CD4-positive, CD25-positive, alpha-beta regulatory T cell (primary cell): ENCODE data around the gene POFUT2. TPM values are rescaled to one million over a fixed set of nuclear protein-coding genes. Genes with fewer than 3 reads are reported as not detected.
"Not testable (repeated sequence)": the region's sequence is repeated elsewhere in the genome, so short reads cannot be mapped to it uniquely, and the experiment has no call there.

Experiments
- ATAC-seq, 2 donors: fragments of 150-1000 bp; cut with Tn5 transposase; one replicate each; pipeline ENCODE4 v1.10.0; 2021; ENCODE audit warnings: low read depth in 2 of 2, moderate number of reproducible peaks in 2 of 2, moderate library complexity in 1 of 2
- DNase-seq, 3 donors: peaks; one replicate each; pipeline versions ENCODE4 v3.0.0 to v3.0.0-alpha.2; 2012 to 2022; ENCODE audit warnings: mixed read lengths in 1 of 3
- H3K27ac ChIP-seq: one replicate; pipeline ENCODE4 v1.7.0; 2013; ENCODE audit warnings: mild to moderate bottlenecking, low read length; ENCODE audit not compliant: insufficient read depth, poor library complexity, severe bottlenecking
- H3K27me3 ChIP-seq: one replicate; pipeline ENCODE4 v1.7.0; 2013; ENCODE audit warnings: low read length; ENCODE audit not compliant: control insufficient read depth, insufficient read depth
- H3K36me3 ChIP-seq: one replicate; pipeline ENCODE4 v1.7.0; 2013; ENCODE audit warnings: mild to moderate bottlenecking, low read length, moderate library complexity; ENCODE audit not compliant: control insufficient read depth, insufficient read depth
- H3K4me1 ChIP-seq: 2 replicates; pipeline ENCODE4 v1.7.0; 2013; ENCODE audit warnings: mild to moderate bottlenecking, low read length; ENCODE audit not compliant: insufficient read depth, control insufficient read depth, poor library complexity, severe bottlenecking
- H3K4me3 ChIP-seq: one replicate; pipeline ENCODE4 v1.7.0; 2013; ENCODE audit warnings: low read depth, mild to moderate bottlenecking, low read length, moderate library complexity
- H3K9me3 ChIP-seq, 2 experiments: 1 replicate in 1 of 2; 2 replicates in 1 of 2; pipeline ENCODE4 v1.7.0; 2013; ENCODE audit warnings: low read length in 2 of 2, mild to moderate bottlenecking in 1 of 2, moderate library complexity in 1 of 2; ENCODE audit not compliant: control insufficient read depth in 2 of 2
- H3K27ac Mint-ChIP-seq, 3 donors: one replicate each; pipeline ENCODE4 v1.8.0; 2020 to 2022; ENCODE audit warnings: mild to moderate bottlenecking in 3 of 3, mixed read lengths in 3 of 3, moderate library complexity in 2 of 3
- H3K27me3 Mint-ChIP-seq: one replicate; pipeline ENCODE4 v1.8.0; 2022; ENCODE audit warnings: mild to moderate bottlenecking, mixed read lengths
- H3K36me3 Mint-ChIP-seq: one replicate; pipeline ENCODE4 v1.8.0; 2020; ENCODE audit warnings: mixed read lengths
- H3K4me1 Mint-ChIP-seq, 4 donors: one replicate each; pipeline ENCODE4 v1.8.0; 2020 to 2022; ENCODE audit warnings: mixed read lengths in 4 of 4, mild to moderate bottlenecking in 1 of 4
- H3K4me3 Mint-ChIP-seq, 4 donors: one replicate each; pipeline ENCODE4 v1.8.0; 2020 to 2022; ENCODE audit warnings: mild to moderate bottlenecking in 4 of 4, mixed read lengths in 4 of 4, moderate library complexity in 3 of 4
- H3K9me3 Mint-ChIP-seq, 7 donors: one replicate each; pipeline ENCODE4 v1.8.0; 2020 to 2022; ENCODE audit warnings: mixed read lengths in 7 of 7, mild to moderate bottlenecking in 3 of 7, moderate library complexity in 2 of 7
- polyA plus RNA-seq, 4 donors: library from polyadenylated mRNA; unstranded; fragments of 300-500 nt; fragmentation: Illumina TruSeq; gene quantifications; one replicate each; pipeline ENCODE4 v1.2.3, GENCODE V29; 2021
- total RNA-seq: library from RNA; stranded (reverse); gene quantifications from one replicate; pipeline ENCODE4 v1.2.3, GENCODE V29; 2022

The POFUT2 gene
- total and polyA plus RNA-seq, 5 donors from 2014 or later: 2.6 to 55.6 (median 3.3) TPM

DNA sequence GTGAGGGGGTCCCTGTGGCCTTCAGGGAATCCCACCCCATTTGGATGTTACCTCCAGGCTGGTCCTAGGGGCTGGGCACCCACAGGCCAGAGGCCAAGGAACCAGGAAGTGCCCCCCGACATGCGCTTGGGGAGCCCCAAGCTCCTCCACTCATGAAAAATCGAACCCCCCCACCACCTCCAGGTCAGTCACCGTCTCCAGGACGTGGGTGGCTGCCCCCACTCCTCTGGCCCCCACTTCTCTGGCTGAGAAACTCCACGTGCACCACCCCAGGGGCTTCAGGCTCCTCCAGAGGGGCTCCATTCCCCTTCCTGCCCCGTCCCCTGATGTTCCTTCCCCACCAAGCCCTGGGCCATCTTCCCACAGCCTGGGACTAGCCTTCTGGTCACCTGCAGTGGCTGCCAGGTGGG, 30.5 kb upstream of the POFUT2 start:
- peaks cover 14% of the 10 kb centered on the region for H3K4me1 ChIP-seq
- no peak overlapping the region for H3K27ac Mint-ChIP-seq
- H3K9me3 Mint-ChIP-seq: no peaks in the 10 kb centered on the region
- H3K36me3 Mint-ChIP-seq: no peaks in the 10 kb centered on the region
- H3K4me3 ChIP-seq: no peak overlapping the region
- ATAC-seq (no peak), DNase-seq (no peak)
- H3K27ac ChIP-seq: no peak overlapping the region
- no peaks in the 10 kb centered on the region for H3K36me3 ChIP-seq
- H3K4me1 Mint-ChIP-seq: peaks cover 0 to 10% (median 5%) of the 10 kb centered on the region in 4 donors
- H3K27me3 Mint-ChIP-seq: peaks cover 7% of the 10 kb centered on the region
- no peak overlapping the region for H3K4me3 Mint-ChIP-seq
- no peaks in the 10 kb centered on the region for H3K27me3 ChIP-seq
- H3K9me3 ChIP-seq: no peaks in the 10 kb centered on the region

DNA sequence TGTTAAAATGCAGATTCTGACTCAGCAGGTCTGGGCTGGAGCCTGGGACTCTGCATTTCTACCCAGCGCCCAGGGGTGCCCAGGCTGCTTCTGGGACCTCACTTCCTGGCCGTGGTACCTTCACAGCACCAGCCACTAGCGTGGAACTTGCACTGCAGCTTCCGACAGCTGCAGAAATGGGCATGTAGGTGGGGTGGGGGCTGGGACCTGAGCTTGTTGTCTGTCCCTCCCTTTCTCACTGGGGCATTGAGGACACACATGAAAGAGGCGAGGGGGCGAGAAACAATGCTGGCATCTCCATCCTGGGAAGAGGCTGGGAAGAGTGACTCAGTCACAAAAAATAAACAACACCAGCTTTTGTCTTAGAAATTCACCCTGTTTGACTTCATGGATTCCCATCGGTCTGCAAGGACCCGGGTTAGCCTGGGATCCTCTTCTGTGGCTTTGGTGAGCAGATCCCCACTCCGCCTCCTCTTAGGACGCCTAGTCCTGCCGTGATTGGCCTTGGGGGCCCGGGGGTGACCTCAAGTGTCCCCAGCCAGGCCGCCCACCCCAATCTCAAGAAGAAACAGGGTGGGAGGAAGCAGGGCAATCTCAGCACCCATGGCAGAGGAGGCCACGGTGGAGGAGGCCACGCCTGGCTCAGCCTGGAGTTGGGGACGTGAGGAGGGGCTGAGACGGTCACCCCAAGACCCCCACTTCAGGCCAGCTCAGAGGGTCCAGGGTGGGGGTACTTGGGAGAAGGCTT, 29.9 kb upstream of the POFUT2 start:
- H3K27ac ChIP-seq: no peak overlapping the region
- H3K27me3 ChIP-seq: no peaks in the 10 kb centered on the region
- peak overlapping the region in 1 of 3 donors; percentile 32 for H3K27ac Mint-ChIP-seq
- peaks cover 0 to 10% (median 5%) of the 10 kb centered on the region in 4 donors for H3K4me1 Mint-ChIP-seq
- no peaks in the 10 kb centered on the region for H3K9me3 Mint-ChIP-seq
- H3K9me3 ChIP-seq: no peaks in the 10 kb centered on the region
- no peak overlapping the region for H3K4me3 Mint-ChIP-seq
- ATAC-seq (no peak), DNase-seq (no peak)
- peaks cover 9% of the 10 kb centered on the region for H3K4me1 ChIP-seq
- no peaks in the 10 kb centered on the region for H3K36me3 ChIP-seq
- H3K4me3 ChIP-seq: no peak overlapping the region
- peaks cover 7% of the 10 kb centered on the region for H3K27me3 Mint-ChIP-seq
- H3K36me3 Mint-ChIP-seq: no peaks in the 10 kb centered on the region

DNA sequence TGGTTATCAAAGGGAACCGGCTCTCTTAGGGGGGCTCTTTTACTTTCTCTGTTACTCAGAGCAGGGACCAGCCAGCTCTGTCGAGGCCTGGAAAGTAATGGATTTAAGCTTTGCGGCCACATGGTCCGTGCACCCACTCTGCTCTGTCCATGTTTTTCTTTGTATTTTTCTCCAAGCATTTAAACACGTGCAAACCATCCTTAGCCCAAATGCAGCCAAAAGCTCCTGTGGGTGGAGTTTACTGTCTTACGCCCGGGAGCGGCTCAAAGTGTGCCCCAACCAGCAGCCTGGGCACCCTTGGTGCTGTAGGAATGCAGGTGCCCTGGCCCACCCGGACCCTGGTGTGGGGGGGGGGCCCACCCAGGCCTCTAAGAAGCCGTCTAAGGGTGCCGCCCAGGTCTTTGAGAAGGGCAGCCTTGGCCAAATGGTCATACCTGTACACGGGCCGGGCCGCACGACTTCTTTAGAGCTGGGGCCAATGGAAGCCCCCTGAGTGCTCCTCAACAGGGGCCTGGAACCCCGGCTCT, 29.2 kb upstream of the POFUT2 start:
- no peak overlapping the region for H3K4me3 Mint-ChIP-seq
- Histone ChIP-seq H3K9me3 (no peaks in the 10 kb centered on the region), H3K27me3 (no peaks in the 10 kb centered on the region), H3K4me1 (peaks cover 4% of the 10 kb centered on the region), H3K4me3 (no peak overlapping the region), H3K36me3 (no peaks in the 10 kb centered on the region), H3K27ac (no peak overlapping the region)
- peaks cover 0 to 4% (median 0%) of the 10 kb centered on the region in 7 donors for H3K9me3 Mint-ChIP-seq
- ATAC-seq (no peak), DNase-seq (no peak)
- peaks cover 7% of the 10 kb centered on the region for H3K27me3 Mint-ChIP-seq
- H3K4me1 Mint-ChIP-seq: peaks cover 0 to 3% (median 0%) of the 10 kb centered on the region in 4 donors
- H3K36me3 Mint-ChIP-seq: no peaks in the 10 kb centered on the region
- H3K27ac Mint-ChIP-seq: no peak overlapping the region

DNA sequence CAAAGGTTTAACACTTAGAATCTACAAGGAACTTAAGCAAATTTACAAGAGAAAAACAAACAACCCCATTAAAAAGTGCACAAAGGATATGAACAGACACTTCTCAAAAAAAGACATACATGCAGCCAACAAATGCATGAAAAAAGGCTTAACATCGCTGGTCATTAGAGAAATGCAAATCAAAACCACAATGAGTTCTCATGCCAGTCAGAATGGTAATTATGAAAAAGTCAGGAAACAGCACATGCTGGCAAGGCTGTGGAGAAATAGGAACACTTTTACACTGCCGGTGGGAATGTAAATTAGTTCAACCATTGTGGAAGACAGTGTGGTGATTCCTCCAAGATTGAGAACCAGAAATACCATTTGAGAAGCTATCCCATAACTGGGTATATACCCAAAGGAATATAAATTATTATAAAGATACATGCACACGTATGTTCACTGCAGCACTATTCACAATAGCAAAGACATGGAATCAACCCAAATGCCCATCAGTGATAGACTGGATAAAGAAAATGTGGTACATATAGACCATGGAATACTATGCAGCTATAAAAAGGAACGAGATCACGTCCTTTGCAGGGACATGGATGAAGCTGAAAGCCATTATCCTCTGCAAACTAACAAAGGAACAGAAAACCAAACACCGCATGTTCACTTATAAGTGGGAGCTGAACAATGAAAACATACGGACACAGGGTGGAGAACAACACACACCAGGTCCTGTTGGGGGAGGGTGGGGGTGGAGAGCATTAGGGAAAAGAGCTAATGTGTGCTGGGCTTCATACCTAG, 28.2 kb upstream of the POFUT2 start:
- not testable (repeated sequence) for H3K27ac Mint-ChIP-seq

DNA sequence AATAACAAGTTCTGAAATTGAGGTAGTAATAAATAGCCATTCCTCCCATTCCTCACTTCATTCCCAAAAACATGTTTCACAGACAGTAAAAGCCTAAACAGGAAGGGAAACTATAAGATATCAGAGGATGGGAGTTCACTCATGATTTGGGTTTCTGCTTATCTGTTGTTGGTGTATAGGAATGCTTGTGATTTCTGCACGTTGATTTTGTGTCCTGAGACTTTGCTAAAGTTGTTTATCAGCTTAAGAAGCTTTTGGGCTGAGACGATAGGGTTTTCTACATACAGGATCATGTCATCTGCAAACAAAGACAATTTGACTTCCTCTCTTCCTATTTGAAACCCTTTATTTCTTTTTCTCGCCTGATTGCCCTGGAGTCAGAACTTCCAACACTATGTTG, 26.0 kb upstream of the POFUT2 start:
- peaks cover 7% of the 10 kb centered on the region for H3K27me3 Mint-ChIP-seq
- ATAC-seq (no peak), DNase-seq (no peak)
- H3K27ac ChIP-seq: no peak overlapping the region
- H3K27me3 ChIP-seq: no peaks in the 10 kb centered on the region
- no peak overlapping the region for H3K4me3 Mint-ChIP-seq
- H3K4me3 ChIP-seq: no peak overlapping the region
- H3K36me3 ChIP-seq: no peaks in the 10 kb centered on the region
- peaks cover 0 to 4% (median 0%) of the 10 kb centered on the region in 7 donors for H3K9me3 Mint-ChIP-seq
- no peak overlapping the region for H3K27ac Mint-ChIP-seq
- H3K4me1 Mint-ChIP-seq: peaks cover 0 to 5% (median 5%) of the 10 kb centered on the region in 4 donors
- H3K4me1 ChIP-seq: no peaks in the 10 kb centered on the region
- H3K36me3 Mint-ChIP-seq: no peaks in the 10 kb centered on the region
- no peaks in the 10 kb centered on the region for H3K9me3 ChIP-seq

More for the DNA sequence above, 28.2 kb upstream of the POFUT2 start:
- not testable (repeated sequence) for H3K36me3 ChIP-seq, H3K9me3 Mint-ChIP-seq, H3K36me3 Mint-ChIP-seq, H3K4me1 Mint-ChIP-seq, DNase-seq, H3K27me3 ChIP-seq, H3K4me3 Mint-ChIP-seq, H3K4me3 ChIP-seq, H3K27me3 Mint-ChIP-seq, H3K27ac ChIP-seq, H3K9me3 ChIP-seq, ATAC-seq, H3K4me1 ChIP-seq

DNA sequence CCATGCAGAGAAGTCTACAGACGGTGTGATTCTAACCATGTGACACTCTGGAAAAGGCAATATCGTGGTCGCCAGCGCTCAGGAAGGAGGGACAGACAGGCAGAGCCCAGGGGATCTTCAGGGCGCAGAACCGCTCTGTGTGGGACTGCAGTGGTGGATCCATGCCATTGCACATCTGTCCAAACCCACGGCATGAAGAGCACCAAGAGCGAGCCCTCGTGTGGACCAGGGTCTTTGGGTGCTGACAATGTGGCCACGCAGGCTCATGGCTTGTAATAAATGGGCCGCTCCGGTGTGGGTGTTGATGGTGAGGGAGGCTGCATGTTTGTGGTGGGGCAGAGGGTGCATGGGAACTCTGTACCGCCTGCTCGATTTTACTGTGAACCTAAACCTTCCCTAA, 25.3 kb upstream of the POFUT2 start:
- Mint-ChIP-seq H3K9me3 (peaks cover 0 to 4% (median 0%) of the 10 kb centered on the region in 7 donors), H3K27ac (no peak overlapping the region), H3K4me3 (no peak overlapping the region), H3K27me3 (peaks cover 7% of the 10 kb centered on the region), H3K36me3 (no peaks in the 10 kb centered on the region), H3K4me1 (peaks cover 0 to 6% (median 5%) of the 10 kb centered on the region in 4 donors)
- no peak overlapping the region for H3K4me3 ChIP-seq
- no peak overlapping the region for H3K27ac ChIP-seq
- H3K36me3 ChIP-seq: no peaks in the 10 kb centered on the region
- H3K9me3 ChIP-seq: no peaks in the 10 kb centered on the region
- DNase-seq: no peak
- H3K27me3 ChIP-seq: no peaks in the 10 kb centered on the region
- ATAC-seq: no peak
- H3K4me1 ChIP-seq: no peaks in the 10 kb centered on the region

DNA sequence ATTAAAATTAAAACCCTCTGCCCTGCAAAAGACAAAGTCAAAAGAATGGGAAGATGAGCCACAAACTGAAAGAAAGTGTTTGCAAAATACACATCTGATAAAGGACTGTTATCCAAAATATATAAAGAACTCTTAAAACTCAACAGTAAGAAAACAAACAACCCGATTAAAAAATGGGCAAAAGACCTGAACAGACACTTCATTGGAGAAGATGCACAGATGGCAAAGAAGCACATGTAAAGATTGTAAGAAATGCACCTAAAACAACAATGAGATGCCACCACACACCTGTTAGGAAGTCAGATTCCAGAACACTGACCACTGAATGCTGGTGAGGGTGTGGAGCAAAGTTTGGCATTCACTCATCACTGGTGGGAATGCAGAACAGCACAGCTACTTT, 24.6 kb upstream of the POFUT2 start:
- DNase-seq: no peak
- no peaks in the 10 kb centered on the region for H3K9me3 ChIP-seq
- H3K36me3 Mint-ChIP-seq: no peaks in the 10 kb centered on the region
- peaks cover 0 to 4% (median 0%) of the 10 kb centered on the region in 7 donors for H3K9me3 Mint-ChIP-seq
- H3K4me3 ChIP-seq: no peak overlapping the region
- no peak for ATAC-seq
- no peaks in the 10 kb centered on the region for H3K4me1 ChIP-seq
- H3K27ac Mint-ChIP-seq: no peak overlapping the region
- H3K27me3 ChIP-seq: no peaks in the 10 kb centered on the region
- H3K27ac ChIP-seq: no peak overlapping the region
- H3K27me3 Mint-ChIP-seq: peaks cover 7% of the 10 kb centered on the region
- no peaks in the 10 kb centered on the region for H3K36me3 ChIP-seq
- no peak overlapping the region for H3K4me3 Mint-ChIP-seq
- H3K4me1 Mint-ChIP-seq: peaks cover 0 to 9% (median 6%) of the 10 kb centered on the region in 4 donors
